Keratinocyte (primary cell): Measurements from ENCODE around the gene TMEM86A.

ENCODE experiments used
- EZH2 ChIP-seq: IDR thresholded peaks from one replicate; pipeline ENCODE4 v1.6.1; 2012; ENCODE audit warnings: inconsistent platforms, mild to moderate bottlenecking, low read length, moderate library complexity
- TF ChIP-seq, protein P1 (sequence below), 3 experiments: IDR thresholded peaks in 1 of 3; conservative IDR thresholded peaks in 1 of 3; optimal IDR thresholded peaks in 1 of 3; 2 replicates in 2 of 3; 3 replicates in 1 of 3; pipeline versions ENCODE3 to v1.5.1; 2011; ENCODE audit warnings: low read length in 3 of 3, mild to moderate bottlenecking in 3 of 3, moderate library complexity in 2 of 3, control low read depth in 1 of 3, inconsistent platforms in 1 of 3; ENCODE audit not compliant: insufficient read depth in 2 of 3; ENCODE audit errors: extremely low read depth in 1 of 3

DNA sequence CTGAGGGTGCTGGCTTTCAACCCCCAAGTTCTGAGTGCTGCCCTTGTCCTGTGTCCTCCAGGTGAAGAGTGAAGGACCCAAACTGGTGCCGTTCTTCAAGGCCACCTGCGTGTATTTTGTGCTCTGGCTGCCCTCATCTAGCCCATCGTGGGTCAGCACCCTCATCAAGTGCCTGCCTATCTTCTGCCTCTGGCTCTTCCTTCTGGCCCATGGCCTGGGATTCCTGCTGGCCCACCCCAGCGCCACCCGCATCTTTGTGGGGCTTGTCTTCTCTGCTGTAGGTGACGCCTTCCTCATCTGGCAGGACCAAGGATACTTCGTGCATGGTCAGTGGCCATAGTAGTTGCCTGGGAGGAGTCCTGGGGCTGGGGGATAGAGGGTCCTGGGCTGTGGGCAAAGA, 2.3 kb downstream of the TMEM86A start:
- TF ChIP-seq, protein P1, sequence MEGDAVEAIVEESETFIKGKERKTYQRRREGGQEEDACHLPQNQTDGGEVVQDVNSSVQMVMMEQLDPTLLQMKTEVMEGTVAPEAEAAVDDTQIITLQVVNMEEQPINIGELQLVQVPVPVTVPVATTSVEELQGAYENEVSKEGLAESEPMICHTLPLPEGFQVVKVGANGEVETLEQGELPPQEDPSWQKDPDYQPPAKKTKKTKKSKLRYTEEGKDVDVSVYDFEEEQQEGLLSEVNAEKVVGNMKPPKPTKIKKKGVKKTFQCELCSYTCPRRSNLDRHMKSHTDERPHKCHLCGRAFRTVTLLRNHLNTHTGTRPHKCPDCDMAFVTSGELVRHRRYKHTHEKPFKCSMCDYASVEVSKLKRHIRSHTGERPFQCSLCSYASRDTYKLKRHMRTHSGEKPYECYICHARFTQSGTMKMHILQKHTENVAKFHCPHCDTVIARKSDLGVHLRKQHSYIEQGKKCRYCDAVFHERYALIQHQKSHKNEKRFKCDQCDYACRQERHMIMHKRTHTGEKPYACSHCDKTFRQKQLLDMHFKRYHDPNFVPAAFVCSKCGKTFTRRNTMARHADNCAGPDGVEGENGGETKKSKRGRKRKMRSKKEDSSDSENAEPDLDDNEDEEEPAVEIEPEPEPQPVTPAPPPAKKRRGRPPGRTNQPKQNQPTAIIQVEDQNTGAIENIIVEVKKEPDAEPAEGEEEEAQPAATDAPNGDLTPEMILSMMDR (optimal IDR thresholded peaks at IDR 0.05 in 1 of 3, IDR thresholded peaks at IDR 0.05 in 1 of 3, conservative IDR thresholded peaks at IDR 0.05 in 1 of 3; ENCODE audit: extremely low read depth in 1 of 3, insufficient read depth in 2 of 3, low read length in 3 of 3), result no peak
- TF ChIP-seq EZH2, result no peak
